AG04450 (cell line): ENCODE measurements around the gene PTGES2. TPM values are rescaled to one million over a fixed set of nuclear protein-coding genes. Genes with fewer than 3 reads are reported as not detected.

ENCODE experiments used
- CTCF ChIA-PET: fragments of 300-600, 350-600 bp; formaldehyde crosslinking; extraction: SDS; loops from one replicate; lab custom pipeline; 2022; ENCODE audit warnings: antibody characterized with exemption, inconsistent platforms; lab: Charles Lee
- POLR2A ChIA-PET: fragments of 350-600 bp; formaldehyde crosslinking; extraction: SDS; loops from one replicate; lab custom pipeline; 2021; ENCODE audit warnings: antibody characterized with exemption, inconsistent platforms; lab: Yijun Ruan, JAX
- DNase-seq: peaks from one replicate; pipeline ENCODE4 v3.0.0-alpha.2; 2011; ENCODE audit warnings: low read depth, low spot score
- H3K27ac ChIP-seq: one replicate; pipeline ENCODE4 v1.5.1; 2012; ENCODE audit warnings: low read depth, low read length, control low read depth
- H3K27me3 ChIP-seq: one replicate; pipeline ENCODE4 v1.6.0; 2012; ENCODE audit warnings: low read length; ENCODE audit not compliant: control insufficient read depth, insufficient read depth
- H3K4me3 ChIP-seq: 2 replicates; pipeline ENCODE4 v1.5.1; 2011; ENCODE audit warnings: mild to moderate bottlenecking, low read depth, low read length, control low read depth
- H3K9me3 ChIP-seq: 2 replicates; pipeline ENCODE4 v1.5.1; 2012; ENCODE audit warnings: low read length; ENCODE audit not compliant: control insufficient read depth, insufficient read depth
- CTCF ChIP-seq: IDR thresholded peaks from 2 replicates; pipeline ENCODE4 v1.5.1; 2011; ENCODE audit warnings: low read depth, low read length, control low read depth, inconsistent platforms
- polyA plus RNA-seq: library from polyadenylated mRNA; depleted of rRNA; stranded (reverse); fragments of >200 nt; gene quantifications from 2 replicates; pipeline ENCODE4 v1.2.3, GENCODE V29; 2011

PTGES2 gene
- polyA plus RNA-seq, 1 experiment: 56.3 TPM

- DNase-seq: no peak
- ChIA-PET CTCF (interaction anchor here (0.6 to 1.1 kb wide), 6 partner anchors 8 to 182 kb away, joined by 3 to 10 read pairs (median 4); no protein-coding TSS in a partner anchor), POLR2A (interaction anchor here (0.6 kb wide), 1 partner anchor 130 kb away, joined by 5 read pairs; no protein-coding TSS in a partner anchor)
- Histone ChIP-seq H3K27ac (no peak overlapping the region), H3K27me3 (no peaks in the 10 kb centered on the region), H3K9me3 (peaks cover 3% of the 10 kb centered on the region; the same call in 1 of the 2 replicates), H3K4me3 (no peak overlapping the region)
- TF ChIP-seq CTCF: no peak
These were observed 3.1 kb downstream of the PTGES2 start for GRCh38 chr9:128124451-128124850.

- Histone ChIP-seq H3K4me3 (no peak overlapping the region), H3K27ac (no peak overlapping the region), H3K27me3 (no peaks in the 10 kb centered on the region), H3K9me3 (no peaks in the 10 kb centered on the region; the same call in 1 of the 2 replicates)
- CTCF ChIA-PET: no interaction called here
- no peak for DNase-seq
- POLR2A ChIA-PET: no interaction called here
- no peak for TF ChIP-seq CTCF
These were observed 4.0 kb downstream of the PTGES2 start for GRCh38 chr9:128123451-128124080.

GRCh38 chr9:128122809-128123175 is 4.7 kb downstream of the PTGES2 start:
- DNase-seq: no peak
- Histone ChIP-seq H3K4me3 (no peak overlapping the region), H3K27ac (no peak overlapping the region), H3K27me3 (no peaks in the 10 kb centered on the region), H3K9me3 (no peaks in the 10 kb centered on the region; the same call in 1 of the 2 replicates)
- POLR2A ChIA-PET: no interaction called here
- no peak for TF ChIP-seq CTCF
- CTCF ChIA-PET: no interaction called here

GRCh38 chr9:128121924-128122808 is 5.4 kb downstream of the PTGES2 start:
- no peaks in the 10 kb centered on the region for H3K27me3 ChIP-seq
- no peaks in the 10 kb centered on the region for H3K9me3 ChIP-seq
- no peak for DNase-seq
- H3K27ac ChIP-seq: no peak overlapping the region
- no peak overlapping the region for H3K4me3 ChIP-seq
- ChIA-PET POLR2A (no interaction called here), CTCF (no interaction called here)
- no peak for TF ChIP-seq CTCF

- CTCF ChIA-PET: interaction anchor here (0.7 kb wide), 1 partner anchor 13 kb away, joined by 4 read pairs; no protein-coding TSS in a partner anchor
- POLR2A ChIA-PET: no interaction called here
- no peak for TF ChIP-seq CTCF
- DNase-seq: no peak
- Histone ChIP-seq H3K9me3 (no peaks in the 10 kb centered on the region), H3K27me3 (no peaks in the 10 kb centered on the region), H3K27ac (no peak overlapping the region), H3K4me3 (no peak overlapping the region)
These were observed 6.1 kb downstream of the PTGES2 start for GRCh38 chr9:128121466-128121810.
